ENCODE data around the gene XPNPEP2. TPM values are rescaled to one million over a fixed set of nuclear protein-coding genes. Genes with fewer than 3 reads are reported as not detected.

XPNPEP2 gene
- total RNA-seq, 6 experiments from 2014 or later = 2.9 to 30.7 (median 16.5) TPM

- peak; percentile 15 to 68 (median 34) for ATAC-seq
- H3K9me3 ChIP-seq = no peaks in the 10 kb centered on the region
- H3K27ac ChIP-seq = peak overlapping the region in 2 of 3 donors; percentile 16 to 28
- 43% methylated on average over 2 of the region's 4 CpGs for WGBS (ENCODE audit: insufficient coverage, low coverage, low lambda C conversion rate, missing lambda C conversion rate)
- intact Hi-C loops (cut with DNase I) = no loop called here
- no peaks in the 10 kb centered on the region for H3K27me3 ChIP-seq
- H3K36me3 ChIP-seq = no peaks in the 10 kb centered on the region
- no peak for DNase-seq
- H3K4me1 ChIP-seq = no peaks in the 10 kb centered on the region
- TF ChIP-seq POLR2A (IDR thresholded peaks at IDR 0.05) (no peak), CTCF (IDR thresholded peaks at IDR 0.05) (peak in 1 of 4 donors; percentile 8)
- H3K4me3 ChIP-seq = no peak overlapping the region
Measured at GRCh38 chrX:129773649-129774458, 35.1 kb downstream of the XPNPEP2 start.

GRCh38 chrX:129777218-129778030, 38.6 kb downstream of the XPNPEP2 start:
- H3K9me3 ChIP-seq = no peaks in the 10 kb centered on the region
- DNase-seq (peak; percentile 62 to 80 (median 70)), ATAC-seq (peak; percentile 62 to 89 (median 65))
- no peaks in the 10 kb centered on the region for H3K27me3 ChIP-seq
- intact Hi-C loops (cut with DNase I) = no loop called here
- no peaks in the 10 kb centered on the region for H3K36me3 ChIP-seq
- WGBS (ENCODE audit: insufficient coverage, low coverage, low lambda C conversion rate, missing lambda C conversion rate) = 50% methylated on average over 10 of the region's 30 CpGs
- peak overlapping the region; percentile 44 to 66 (median 60) for H3K27ac ChIP-seq
- H3K4me1 ChIP-seq = no peaks in the 10 kb centered on the region
- peak overlapping the region in 2 of 3 donors; percentile 18 to 22 for H3K4me3 ChIP-seq
- peak; percentile 29 for TF ChIP-seq POLR2A (IDR thresholded peaks at IDR 0.05)
- no peak for TF ChIP-seq CTCF (IDR thresholded peaks at IDR 0.05)

- WGBS (ENCODE audit: insufficient coverage, low coverage, low lambda C conversion rate, missing lambda C conversion rate) = 63% methylated on average over 3 of the region's 7 CpGs
- no peak overlapping the region for H3K4me3 ChIP-seq
Measured at GRCh38 chrX:129779086-129779672, 40.4 kb downstream of the XPNPEP2 start.

More at GRCh38 chrX:129779086-129779672, 40.4 kb downstream of the XPNPEP2 start:
- intact Hi-C loops (cut with DNase I) = no loop called here
- H3K4me1 ChIP-seq = no peaks in the 10 kb centered on the region
- ATAC-seq (no peak), DNase-seq (peak in 1 of 3 donors; percentile 9)
- H3K36me3 ChIP-seq = no peaks in the 10 kb centered on the region
- no peak for TF ChIP-seq CTCF (IDR thresholded peaks at IDR 0.05)
- TF ChIP-seq POLR2A (IDR thresholded peaks at IDR 0.05) = no peak
- H3K9me3 ChIP-seq = no peaks in the 10 kb centered on the region
- H3K27me3 ChIP-seq = no peaks in the 10 kb centered on the region
- H3K27ac ChIP-seq = no peak overlapping the region
